H9 (cell line): ENCODE data around the gene MSMB. TPM values are rescaled to one million over a fixed set of nuclear protein-coding genes. Genes with fewer than 3 reads are reported as not detected.

Experiments
- DNase-seq: peaks from one replicate; pipeline ENCODE4 v3.0.0-alpha.2; 2017
- H2AFZ ChIP-seq: one replicate; pipeline ENCODE4 v1.6.1; 2013; ENCODE audit warnings: mild to moderate bottlenecking, low read length, control low read depth, moderate library complexity
- H2AK5ac ChIP-seq: 2 replicates; pipeline ENCODE4 v1.6.1; 2013; ENCODE audit warnings: low read length, control low read depth, mixed read lengths; ENCODE audit not compliant: insufficient read length
- H2BK120ac ChIP-seq: one replicate; pipeline ENCODE4 v1.6.1; 2013; ENCODE audit warnings: low read depth, mild to moderate bottlenecking, low read length, control low read depth, inconsistent platforms; ENCODE audit not compliant: poor library complexity, severe bottlenecking
- H2BK12ac ChIP-seq: 2 replicates; pipeline ENCODE4 v1.6.1; 2013; ENCODE audit warnings: low read length, control low read depth, mixed read lengths, low read depth; ENCODE audit not compliant: insufficient read length
- H2BK15ac ChIP-seq: 2 replicates; pipeline ENCODE4 v1.6.1; 2013; ENCODE audit warnings: low read depth, low read length, control low read depth
- H2BK20ac ChIP-seq: one replicate; pipeline ENCODE4 v1.6.1; 2013; ENCODE audit warnings: low read depth, mild to moderate bottlenecking, low read length, control low read depth, inconsistent platforms; ENCODE audit not compliant: poor library complexity, severe bottlenecking
- H2BK5ac ChIP-seq: 2 replicates; pipeline ENCODE4 v1.6.1; 2013; ENCODE audit warnings: low read length, control low read depth, mixed read lengths; ENCODE audit not compliant: insufficient read length
- H3K14ac ChIP-seq: 2 replicates; pipeline ENCODE4 v1.6.1; 2013; ENCODE audit warnings: low read length, control low read depth; ENCODE audit not compliant: insufficient read depth
- H3K18ac ChIP-seq: 2 replicates; pipeline ENCODE4 v1.6.1; 2013; ENCODE audit warnings: low read depth, mild to moderate bottlenecking, mixed read lengths, low read length, control low read depth; ENCODE audit not compliant: insufficient read length
- H3K23ac ChIP-seq: 2 replicates; pipeline ENCODE4 v1.6.1; 2013; ENCODE audit warnings: low read length, control low read depth, mixed read lengths, low read depth; ENCODE audit not compliant: insufficient read length
- H3K23me2 ChIP-seq: 2 replicates; pipeline ENCODE4 v1.6.1; 2013; ENCODE audit warnings: low read depth, mild to moderate bottlenecking, mixed read lengths, low read length, control low read depth; ENCODE audit not compliant: insufficient read length, poor library complexity, severe bottlenecking
- H3K27ac ChIP-seq: 2 replicates; pipeline ENCODE4 v1.5.1; 2013; ENCODE audit warnings: low read length, control low read depth, mixed read lengths, low read depth; ENCODE audit not compliant: insufficient read length
- H3K27me3 ChIP-seq: 2 replicates; pipeline ENCODE4 v1.6.1; 2013; ENCODE audit warnings: low read length, control low read depth, inconsistent platforms; ENCODE audit not compliant: insufficient read depth
- H3K4ac ChIP-seq: 2 replicates; pipeline ENCODE4 v1.6.1; 2013; ENCODE audit warnings: low read depth, mild to moderate bottlenecking, control low read depth, inconsistent platforms, low read length, moderate library complexity
- H3K4me1 ChIP-seq: 2 replicates; pipeline ENCODE4 v1.6.1; 2013; ENCODE audit warnings: low read length, control low read depth, inconsistent platforms; ENCODE audit not compliant: insufficient read depth
- H3K4me2 ChIP-seq: 2 replicates; pipeline ENCODE4 v1.6.1; 2013; ENCODE audit warnings: low read length, control low read depth, mixed read lengths; ENCODE audit not compliant: insufficient read length, insufficient read depth
- H3K56ac ChIP-seq: 2 replicates; pipeline ENCODE4 v1.6.1; 2013; ENCODE audit warnings: low read depth, mild to moderate bottlenecking, mixed read lengths, low read length, control low read depth; ENCODE audit not compliant: insufficient read length
- H3K79me1 ChIP-seq: 2 replicates; pipeline ENCODE4 v1.6.1; 2013; ENCODE audit warnings: low read depth, mild to moderate bottlenecking, moderate library complexity, low read length, control low read depth, inconsistent platforms; ENCODE audit not compliant: insufficient read depth, poor library complexity, severe bottlenecking
- H3K79me2 ChIP-seq: 2 replicates; pipeline ENCODE4 v1.6.1; 2013; ENCODE audit warnings: low read length, control low read depth, inconsistent platforms; ENCODE audit not compliant: insufficient read depth
- H3K9ac ChIP-seq: 2 replicates; pipeline ENCODE4 v1.6.1; 2013; ENCODE audit warnings: low read length, control low read depth, mixed read lengths; ENCODE audit not compliant: insufficient read length; ENCODE audit errors: extremely low read depth
- H3K9me3 ChIP-seq: one replicate; pipeline ENCODE4 v1.6.1; 2013; ENCODE audit warnings: low read depth, low read length, inconsistent platforms; ENCODE audit not compliant: control insufficient read depth
- H3T11ph ChIP-seq: one replicate; pipeline ENCODE4 v1.6.1; 2013; ENCODE audit warnings: mild to moderate bottlenecking, low read length, control low read depth, inconsistent platforms
- H4K20me1 ChIP-seq: one replicate; pipeline ENCODE4 v1.6.1; 2013; ENCODE audit not compliant: control insufficient read depth, insufficient read length, insufficient read depth
- H4K5ac ChIP-seq: 2 replicates; pipeline ENCODE4 v1.6.1; 2013; ENCODE audit warnings: low read depth, mild to moderate bottlenecking, mixed read lengths, low read length, control low read depth; ENCODE audit not compliant: insufficient read length
- H4K8ac ChIP-seq: replicated peaks from 2 replicates; pipeline ENCODE4 v1.6.1; 2013; ENCODE audit warnings: low read length, control low read depth, mixed read lengths, low read depth; ENCODE audit not compliant: insufficient read length
- H4K91ac ChIP-seq: 2 replicates; pipeline ENCODE4 v1.6.1; 2013; ENCODE audit warnings: low read depth, mild to moderate bottlenecking, moderate library complexity, mixed read lengths, low read length, control low read depth; ENCODE audit not compliant: insufficient read length
- H3K27ac Mint-ChIP-seq, 3 experiments: 2 replicates in 2 of 3; 3 replicates in 1 of 3; pipeline ENCODE4 v1.8.0; 2020 to 2021; ENCODE audit warnings: mixed read lengths in 3 of 3, mild to moderate bottlenecking in 1 of 3, moderate library complexity in 1 of 3
- H3K27me3 Mint-ChIP-seq: 2 replicates; pipeline ENCODE4 v1.8.0; 2021; ENCODE audit warnings: low read depth, mild to moderate bottlenecking, moderate library complexity, mixed read lengths
- H3K36me3 Mint-ChIP-seq, 3 experiments: 2 replicates in 2 of 3; 3 replicates in 1 of 3; pipeline ENCODE4 v1.8.0; 2020 to 2021; ENCODE audit warnings: low read depth in 3 of 3, mixed read lengths in 3 of 3; ENCODE audit not compliant: insufficient read depth in 1 of 3
- H3K4me1 Mint-ChIP-seq, 2 experiments: 2 replicates each; pipeline ENCODE4 v1.8.0; 2020; ENCODE audit warnings: mixed read lengths in 2 of 2
- H3K4me3 Mint-ChIP-seq, 2 experiments: 2 replicates in 1 of 2; 3 replicates in 1 of 2; pipeline ENCODE4 v1.8.0; 2020 to 2021; ENCODE audit warnings: mild to moderate bottlenecking in 2 of 2, mixed read lengths in 2 of 2, moderate library complexity in 1 of 2
- H3K9me3 Mint-ChIP-seq, 2 experiments: 2 replicates in 1 of 2; 3 replicates in 1 of 2; pipeline ENCODE4 v1.8.0; 2020; ENCODE audit warnings: mild to moderate bottlenecking in 2 of 2, mixed read lengths in 2 of 2, moderate library complexity in 1 of 2
- CTCF ChIP-seq: fragments of 200-600 bp; sonication (generic); conservative IDR thresholded peaks from 3 replicates; pipeline ENCODE4 v1.8.0; 2021; ENCODE audit warnings: antibody characterized with exemption, mild to moderate bottlenecking
- WGBS: extraction: QIAGEN DNeasy Blood & Tissue Kit; methylation state at CpG from one replicate; pipeline ENCODE4 v1.1.7; 2013; ENCODE audit warnings: missing lambda C conversion rate, low lambda C conversion rate, mixed read lengths; ENCODE audit not compliant: insufficient read length; ENCODE audit errors: extremely low coverage; 5-methylcytosine and 5-hydroxymethylcytosine counted together
- total RNA-seq: library from RNA; stranded (reverse); gene quantifications from 2 replicates; pipeline ENCODE4 v1.2.1, GENCODE V29; 2021

MSMB gene
- total RNA-seq, 1 experiment from 2014 or later = not detected

- Histone ChIP-seq H3K27me3 (no peaks in the 10 kb centered on the region), H3K79me2 (no peaks in the 10 kb centered on the region), H4K5ac (no peak overlapping the region), H3K27ac (no peak overlapping the region), H3K14ac (no peak overlapping the region), H2BK15ac (no peak overlapping the region), H3K4ac (no peak overlapping the region), H3K56ac (no peak overlapping the region), H2BK120ac (no peak overlapping the region), H3K9me3 (no peaks in the 10 kb centered on the region), H3K4me1 (no peaks in the 10 kb centered on the region; the same call in 1 of the 2 replicates), H3K23me2 (no peaks in the 10 kb centered on the region), H4K20me1 (no peaks in the 10 kb centered on the region), H2AK5ac (no peak overlapping the region), H3K79me1 (no peaks in the 10 kb centered on the region), H2AFZ (no peak overlapping the region), H3K23ac (no peak overlapping the region), H4K91ac (no peak overlapping the region), H3T11ph (no peak overlapping the region), H3K4me2 (no peak overlapping the region), H2BK20ac (no peak overlapping the region), H3K18ac (no peak overlapping the region), H4K8ac (no peak overlapping the region), H3K9ac (no peak overlapping the region), H2BK5ac (no peak overlapping the region), H2BK12ac (no peak overlapping the region)
- no peak for DNase-seq
- H3K36me3 Mint-ChIP-seq = no peaks in the 10 kb centered on the region; a peak in 1 of 7 replicates
- H3K27me3 Mint-ChIP-seq = peaks cover 3% of the 10 kb centered on the region; the same call in 1 of the 2 replicates
- TF ChIP-seq CTCF = no peak
- WGBS = no CpG with 5 or more reads among the region's 5 CpGs
- H3K4me3 Mint-ChIP-seq = no peak overlapping the region
- peaks cover 23 to 26% of the 10 kb centered on the region in 2 experiments for H3K4me1 Mint-ChIP-seq
- H3K27ac Mint-ChIP-seq = no peak overlapping the region
- no peaks in the 10 kb centered on the region for H3K9me3 Mint-ChIP-seq
Measured at GRCh38 chr10:46092524-46093081, 46.5 kb upstream of the MSMB start.
